Stimulated activated CD8-positive, alpha-beta memory T cell treated with anti-CD3 and anti-CD28 coated beads, Interleukin-4, amount 100 ng/mL, for 1 hour (primary cell): ENCODE results near the gene TPO.
"Not testable (repeated sequence)": the region's sequence is repeated elsewhere in the genome, so short reads cannot be mapped to it uniquely, and the experiment has no call there.

Experiments
- DNase-seq, 2 donors: peaks; one replicate each; pipeline ENCODE4 v3.0.0-alpha.2; 2020; ENCODE audit warnings: low read depth in 2 of 2, low spot score in 1 of 2

TPO gene

GRCh38 chr2:1413156-1413710, at the start of gene TPO:
TPO (plus strand) TSS chr2:1413463; CDS start chr2:1414409, 946 bp downstream.
- DNase-seq = no peak

DNA sequence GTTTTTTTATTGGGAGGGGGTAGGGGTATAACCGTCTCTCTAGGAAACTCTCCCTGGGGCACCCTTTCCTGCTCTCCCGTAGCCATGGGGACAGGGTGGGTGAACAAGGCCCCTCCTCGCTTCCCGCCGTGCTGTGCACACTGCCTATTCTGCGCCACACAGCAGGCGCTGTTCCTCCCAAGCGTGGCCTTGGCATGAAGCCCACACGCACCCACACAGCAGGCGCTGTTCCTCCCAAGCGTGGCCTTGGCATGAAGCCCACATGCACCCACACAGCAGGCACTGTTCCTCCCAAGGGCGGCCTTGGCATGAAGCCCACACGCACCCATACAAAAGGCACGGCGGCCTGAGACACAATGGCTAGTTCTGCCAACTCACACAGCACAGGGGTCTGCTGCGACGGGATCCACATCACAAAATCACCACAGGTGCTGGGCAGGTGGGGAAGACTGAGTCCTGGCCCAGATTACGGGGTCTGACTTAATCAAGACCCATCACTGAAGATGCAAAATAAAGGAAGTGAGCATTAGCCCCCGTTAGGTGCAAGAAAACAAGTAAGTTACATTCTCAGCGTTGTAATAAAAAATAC, 46.6 kb upstream of the TPO start:
- DNase-seq = no peak

DNA sequence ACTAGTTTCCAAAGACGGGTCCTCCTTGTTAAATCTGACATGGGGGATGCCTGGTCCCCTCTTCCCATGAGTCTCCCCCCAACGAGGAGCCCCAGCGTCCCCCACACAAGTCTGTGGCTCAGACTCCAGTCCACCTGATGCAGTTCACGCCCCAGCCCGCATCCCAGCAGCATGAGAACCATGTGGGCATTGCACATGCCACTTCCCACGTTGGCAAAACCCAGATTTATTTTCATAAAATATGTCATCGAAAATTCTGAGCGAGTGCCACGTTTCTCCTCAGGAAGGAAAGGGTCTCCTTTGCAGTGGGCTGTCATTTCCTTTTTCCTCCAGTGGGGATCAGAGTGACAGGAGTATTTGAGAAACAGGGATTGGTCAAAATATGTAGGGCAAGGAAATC, 45.7 kb upstream of the TPO start:
- DNase-seq = no peak

DNA sequence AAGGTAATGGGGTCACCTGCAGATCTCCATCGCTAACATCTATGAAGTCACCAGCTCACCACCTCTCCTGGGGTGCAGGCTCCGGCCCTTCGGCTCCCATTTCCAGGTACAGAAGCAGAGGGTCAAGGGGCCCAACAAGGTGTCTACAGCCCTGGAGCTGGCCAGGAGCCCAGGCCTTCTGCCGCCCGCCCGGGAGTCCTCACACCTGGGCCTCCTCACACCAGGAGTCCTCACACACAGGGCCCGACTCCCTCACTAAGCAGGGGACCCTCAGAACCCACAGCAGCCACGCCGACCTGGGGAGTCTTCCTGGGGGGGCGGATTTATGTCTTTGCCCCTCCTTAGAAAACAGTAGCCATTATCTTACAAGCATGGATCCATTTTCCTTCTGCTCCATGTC, 43.4 kb upstream of the TPO start:
- DNase-seq = no peak

- DNase-seq = no peak
Observed at GRCh38 chr2:1370461-1370860, 42.8 kb upstream of the TPO start.

DNA sequence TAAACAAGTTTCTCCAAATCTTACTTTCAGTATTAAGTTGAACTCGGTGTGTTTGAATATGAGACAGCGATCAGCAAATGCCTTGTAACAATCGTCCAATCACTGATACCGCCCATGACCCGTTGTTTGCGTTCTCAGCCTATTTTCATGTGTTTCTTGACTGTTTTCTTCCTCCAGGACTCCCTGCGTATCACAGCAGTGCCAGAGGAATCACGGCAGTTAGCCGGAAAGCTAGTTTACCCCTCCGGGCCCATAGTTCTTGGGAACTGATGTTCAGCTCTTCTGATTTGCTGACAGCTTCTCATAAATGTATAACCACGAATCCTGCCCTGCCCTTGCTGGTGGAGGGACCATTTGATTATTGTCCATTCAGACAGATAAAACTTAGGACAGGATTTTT, 42.2 kb upstream of the TPO start:
- no peak for DNase-seq

DNA sequence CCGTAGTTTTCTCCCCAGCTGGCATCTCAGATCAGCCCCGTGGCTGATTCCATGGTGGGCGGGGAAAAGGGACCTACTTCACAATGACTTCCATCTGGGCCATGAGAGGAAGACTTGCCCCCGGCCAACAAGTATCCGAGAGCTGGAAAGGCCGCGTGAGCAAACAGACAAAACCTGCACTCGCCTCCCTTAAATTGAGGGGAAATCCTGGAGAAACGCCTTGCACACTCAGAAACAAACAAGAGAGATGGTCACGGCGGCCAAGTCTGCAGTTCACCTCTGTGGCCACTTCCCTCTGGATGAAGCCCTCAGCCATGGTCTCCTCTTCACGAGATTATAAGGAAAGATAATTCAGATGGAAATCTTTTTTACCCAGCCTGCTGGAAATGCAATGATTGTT, 39.4 kb upstream of the TPO start:
- DNase-seq = no peak

DNA sequence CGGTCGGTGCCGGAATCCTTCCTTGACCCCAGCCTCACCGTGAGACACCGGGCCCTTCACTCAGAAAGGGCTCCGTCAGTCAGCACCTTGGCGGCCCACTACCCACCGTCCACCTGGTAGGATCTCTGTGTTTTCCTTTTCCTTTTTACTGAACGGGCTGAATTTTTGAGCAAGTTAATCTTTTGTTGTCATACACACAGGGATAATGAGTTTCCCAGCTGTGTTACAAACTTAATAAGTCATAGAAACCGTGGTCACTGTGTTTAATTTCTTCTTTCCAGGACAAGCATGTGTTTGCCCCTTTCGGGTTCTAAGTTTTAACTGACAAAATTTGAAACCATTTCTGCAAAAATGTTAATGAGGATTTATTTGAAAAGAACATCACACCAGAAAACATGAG, 39.0 kb upstream of the TPO start:
- no peak for DNase-seq

GRCh38 chr2:1375794-1376193, 37.5 kb upstream of the TPO start:
- no peak for DNase-seq

- no peak for DNase-seq
Observed at GRCh38 chr2:1377473-1377872, 35.8 kb upstream of the TPO start.

- DNase-seq = no peak
Observed at GRCh38 chr2:1378456-1379150, 34.7 kb upstream of the TPO start.

DNA sequence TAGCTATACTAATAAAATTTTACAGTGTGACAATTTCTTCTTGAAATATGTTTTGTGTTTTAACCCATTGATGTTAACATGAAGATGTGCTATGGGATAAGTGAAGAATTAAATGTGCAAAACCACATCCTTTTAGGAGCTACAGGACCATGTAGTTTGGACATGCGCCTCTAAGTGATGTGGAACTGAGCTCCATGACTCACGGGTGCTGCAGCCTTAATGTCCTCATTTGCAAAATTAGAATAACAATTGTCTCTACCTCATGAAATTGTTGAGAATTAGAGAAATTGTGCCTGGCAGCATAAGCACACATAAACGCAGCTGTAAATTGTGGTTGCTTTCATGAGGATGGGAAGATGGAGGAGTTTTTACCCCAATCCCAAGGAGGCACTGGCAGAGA, 31.6 kb upstream of the TPO start:
- no peak for DNase-seq

DNA sequence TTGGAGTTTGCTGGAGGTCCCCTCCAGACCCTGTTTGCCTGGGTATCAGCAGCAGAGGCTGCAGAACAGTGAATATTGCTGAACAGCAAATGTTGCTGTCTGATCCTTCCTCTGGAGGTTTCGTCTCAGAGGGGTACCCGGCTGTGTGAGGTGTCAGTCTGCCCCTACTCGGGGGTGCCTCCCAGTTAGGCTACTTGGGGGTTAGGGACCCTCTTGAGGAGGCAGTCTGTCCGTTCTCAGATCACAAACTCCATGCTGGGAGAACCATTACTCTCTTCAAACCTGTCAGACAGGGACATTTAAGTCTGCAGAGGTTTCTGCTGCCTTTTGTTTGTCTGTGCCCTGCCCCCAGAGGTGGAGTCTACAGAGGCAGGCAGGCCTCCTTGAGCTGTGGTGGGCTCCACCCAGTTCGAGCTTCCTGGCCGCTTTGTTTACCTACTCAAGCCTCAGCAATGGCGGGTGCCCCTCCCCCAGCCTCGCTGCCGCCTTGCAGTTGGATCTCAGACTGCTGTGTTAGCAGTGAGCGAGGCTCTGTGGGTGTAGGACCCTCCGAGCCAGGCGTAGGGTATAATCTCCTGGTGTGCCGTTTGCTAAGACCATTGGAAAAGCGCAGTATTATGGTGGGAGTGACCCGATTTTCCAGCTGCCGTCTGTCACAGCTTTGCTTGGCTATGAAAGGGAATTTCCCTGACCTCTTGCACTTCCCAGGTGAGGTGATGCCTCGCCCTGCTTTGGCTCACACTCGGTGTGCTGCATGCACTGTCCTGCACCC, 25.1 kb upstream of the TPO start:
- not testable (repeated sequence) for DNase-seq

DNA sequence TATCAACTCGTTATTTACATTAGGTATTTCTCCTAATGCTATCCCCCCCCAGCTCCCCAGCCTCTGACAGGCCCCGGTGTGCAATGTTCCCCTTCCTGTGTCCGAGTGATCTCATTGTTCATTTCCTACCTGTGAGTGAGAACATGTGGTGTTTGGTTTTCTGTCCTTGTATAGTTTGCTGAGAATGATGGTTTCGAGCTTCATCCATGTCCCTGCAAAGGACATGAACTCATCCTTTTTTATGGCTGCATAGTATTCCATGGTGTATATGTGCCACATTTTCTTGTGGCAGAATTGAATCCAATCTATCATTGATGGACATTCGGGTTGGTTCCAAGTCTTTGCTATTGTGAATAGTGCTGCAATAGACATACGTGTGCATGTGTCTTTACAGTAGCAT, 23.1 kb upstream of the TPO start:
- DNase-seq = not testable (repeated sequence)

GRCh38 chr2:1393321-1393720, 19.9 kb upstream of the TPO start:
- no peak for DNase-seq

GRCh38 chr2:1394709-1395408, 18.4 kb upstream of the TPO start:
- DNase-seq = no peak

DNA sequence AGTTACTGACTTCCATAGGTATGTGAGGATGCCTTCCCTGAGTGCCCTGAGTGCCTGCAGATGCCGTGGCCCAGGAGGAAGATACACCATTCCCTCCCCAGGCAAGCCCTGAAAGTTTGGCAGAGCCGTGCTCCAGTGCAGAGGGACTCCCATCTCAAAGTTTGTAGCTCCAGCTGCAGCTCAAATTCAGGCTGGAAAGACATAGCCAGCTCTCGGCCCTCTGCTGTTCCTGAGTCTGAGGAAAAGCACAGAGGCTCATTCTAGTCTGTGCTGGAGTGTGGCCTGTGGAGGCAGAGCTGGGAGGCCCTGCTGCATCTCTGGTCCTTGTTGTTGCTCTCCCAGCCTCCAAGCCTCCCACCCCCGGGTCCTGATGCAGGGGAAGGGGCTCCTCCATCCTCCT, 15.9 kb upstream of the TPO start:
- DNase-seq = no peak

- DNase-seq = no peak
Observed at GRCh38 chr2:1398191-1398590, 15.1 kb upstream of the TPO start.

GRCh38 chr2:1400943-1401735, 12.1 kb upstream of the TPO start:
- DNase-seq = no peak

GRCh38 chr2:1402064-1402463, 11.2 kb upstream of the TPO start:
- no peak for DNase-seq

DNA sequence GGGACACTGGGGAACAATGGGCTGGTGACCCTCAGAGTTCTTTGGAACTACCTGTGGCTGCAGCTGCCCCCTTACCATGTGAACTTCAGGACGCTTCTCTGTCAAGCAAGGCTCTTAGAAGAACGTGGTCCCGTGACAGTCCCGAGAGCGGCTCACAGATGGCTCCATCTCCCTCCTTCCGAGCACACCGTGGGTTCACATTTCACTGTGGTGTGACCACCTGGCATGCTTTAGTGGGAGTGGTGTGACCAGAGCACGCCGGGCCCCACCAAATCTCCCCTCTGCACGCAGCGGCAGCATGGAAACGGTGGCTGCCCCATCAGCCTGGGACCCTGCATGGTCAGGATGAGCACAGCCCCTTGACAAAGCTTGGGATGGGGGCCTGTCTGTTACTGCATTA, 9.7 kb upstream of the TPO start:
- no peak for DNase-seq
